ENCODE results near the gene DUT.

The DUT gene

DNA sequence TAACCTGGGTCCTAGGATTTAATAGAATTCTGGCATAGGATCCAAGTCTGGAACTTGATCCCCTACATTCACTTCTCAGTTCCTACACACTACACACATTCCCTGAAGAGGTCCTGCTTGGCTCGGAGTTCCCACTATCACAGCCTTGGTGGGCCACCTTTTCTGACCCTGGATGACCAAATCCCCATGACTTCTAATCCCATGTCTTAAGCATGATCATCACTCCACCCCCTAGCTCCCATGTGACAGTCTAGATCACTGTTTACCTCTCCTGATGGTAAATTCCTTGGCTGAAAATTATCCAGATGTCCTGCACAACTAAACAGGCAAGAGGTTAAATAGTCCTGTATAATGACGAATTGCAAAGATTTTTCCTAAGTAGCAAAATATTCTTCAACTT, 40.3 kb downstream of the DUT start:
- DNase-seq (ENCODE audit: low read depth in 2 of 2): no peak

DNA sequence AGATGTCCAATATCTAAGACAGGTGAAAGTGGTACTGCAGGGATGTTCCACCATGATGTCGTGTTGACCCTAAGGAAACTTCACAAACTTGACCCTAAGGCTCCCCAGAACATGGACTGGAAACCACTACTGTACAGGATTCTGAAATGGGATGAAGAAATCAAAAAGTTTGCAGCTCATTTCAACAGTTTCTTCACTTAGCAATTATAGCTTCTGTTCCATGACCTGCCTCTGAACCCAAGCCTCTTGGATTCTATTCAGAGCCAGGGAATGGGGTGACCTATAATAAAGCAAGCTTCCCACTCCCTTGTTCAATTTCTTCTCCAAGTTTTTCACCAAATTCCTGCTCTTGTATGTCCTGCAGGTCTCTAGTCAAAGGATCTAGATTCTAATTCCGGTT, 40.7 kb downstream of the DUT start:
- no peak for DNase-seq (ENCODE audit: low read depth in 2 of 2)

DNA sequence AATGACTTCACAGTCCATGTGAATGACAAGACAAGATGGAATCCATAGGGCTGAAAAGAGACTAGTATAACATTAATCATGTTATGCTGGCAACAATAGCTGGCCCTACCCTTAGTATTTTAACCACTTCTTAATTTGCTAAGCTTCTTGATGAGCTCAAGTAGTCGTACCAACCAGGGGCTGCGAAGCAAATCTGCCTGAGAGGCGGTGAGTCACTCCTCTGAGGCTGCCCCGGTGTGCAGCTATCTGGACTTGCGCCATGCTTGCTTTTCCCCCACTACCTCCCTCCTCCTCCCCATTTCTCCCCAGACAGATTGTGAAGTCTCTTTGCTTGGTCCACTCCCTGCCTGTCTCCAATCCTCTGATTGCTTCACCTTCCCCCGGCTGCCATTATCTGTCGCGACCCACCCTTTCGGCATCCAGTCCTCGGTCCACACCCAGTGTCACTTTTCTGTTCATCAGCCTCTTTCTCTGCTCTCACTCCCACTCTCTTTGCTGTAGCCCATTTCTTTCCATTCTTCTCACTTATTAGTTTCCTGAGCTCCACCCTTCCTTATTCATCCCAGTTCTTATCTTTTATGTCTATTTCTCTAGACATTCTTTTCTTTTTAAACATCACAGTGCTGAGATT, 42.7 kb downstream of the DUT start:
- DNase-seq (ENCODE audit: low read depth in 2 of 2): no peak

DNA sequence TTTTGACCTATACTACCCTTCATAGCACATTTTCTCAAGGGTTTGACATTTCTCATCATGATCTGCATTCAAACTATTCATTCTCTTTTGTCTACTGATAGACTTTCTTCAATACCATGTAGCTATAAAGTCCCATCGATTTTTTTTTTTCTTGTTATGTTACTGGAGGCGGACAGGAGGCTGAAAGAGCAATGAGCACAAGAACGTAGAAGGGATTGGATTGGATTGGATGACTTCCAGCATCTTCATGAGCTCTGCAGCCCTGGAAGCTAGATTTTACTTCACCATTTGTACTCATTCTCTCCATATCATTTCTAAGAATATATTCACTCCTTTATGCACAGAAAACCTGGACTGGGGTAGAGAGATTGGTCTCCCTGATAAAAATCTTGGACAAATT, 43.2 kb downstream of the DUT start:
- DNase-seq (ENCODE audit: low read depth in 2 of 2): no peak

DNA sequence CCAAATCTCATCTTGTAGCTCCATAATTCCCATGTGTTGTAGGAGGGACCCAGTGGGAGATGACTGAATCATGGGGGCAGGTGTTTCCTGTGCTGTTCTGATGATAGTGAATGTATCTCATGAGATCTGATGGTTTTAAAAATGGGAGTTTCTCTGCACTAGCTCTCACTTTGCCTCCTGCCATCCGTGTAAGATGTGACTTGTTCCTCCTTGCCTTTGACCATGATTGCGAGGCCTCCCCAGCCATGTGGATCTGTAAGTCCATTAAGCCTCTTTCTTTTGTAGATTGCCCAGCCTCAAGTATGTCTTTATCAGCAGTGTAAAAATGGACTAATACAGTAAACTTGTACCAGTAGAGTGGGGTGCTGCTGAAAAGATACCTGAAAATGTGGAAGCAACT, 44.5 kb downstream of the DUT start:
- DNase-seq (ENCODE audit: low read depth in 2 of 2): no peak

DNA sequence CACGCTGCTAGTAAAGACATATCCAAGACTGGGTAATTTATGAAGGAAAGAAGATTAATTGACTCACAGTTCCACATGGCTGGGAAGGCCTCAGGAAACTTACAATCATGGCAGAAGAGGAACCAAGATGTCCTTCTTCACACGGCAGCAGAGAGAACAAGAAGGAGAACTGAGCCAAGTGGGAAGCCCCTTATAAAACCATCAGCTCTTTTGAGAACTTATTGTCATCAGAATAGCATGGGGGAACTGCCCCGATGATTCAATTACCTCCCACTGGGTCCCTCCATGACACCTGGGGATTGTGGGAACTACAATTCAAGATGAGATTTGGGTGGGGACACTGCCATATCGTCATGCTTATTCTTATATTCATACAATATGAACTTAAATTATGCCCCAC, 49.0 kb downstream of the DUT start:
- no peak for DNase-seq (ENCODE audit: low read depth in 2 of 2)

DNA sequence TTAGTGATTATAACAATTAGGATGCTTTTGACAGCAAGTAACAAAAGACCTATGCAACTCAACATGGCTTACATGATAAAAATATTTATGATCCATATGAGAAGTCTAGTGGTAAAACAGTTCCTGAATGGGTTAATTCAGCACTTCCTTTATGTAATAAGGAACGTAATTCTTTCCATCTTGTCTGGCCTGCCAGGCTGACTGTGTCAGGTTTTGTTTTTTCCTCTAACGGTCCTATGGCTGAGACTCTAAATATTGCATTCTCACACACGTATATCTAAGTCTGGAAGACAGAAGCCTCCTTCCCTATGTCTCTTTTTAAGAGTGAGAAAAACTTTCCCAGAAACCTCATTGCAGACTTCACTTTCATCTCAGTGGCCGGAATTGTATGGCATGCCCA, 50.6 kb downstream of the DUT start:
- no peak for DNase-seq (ENCODE audit: low read depth in 2 of 2)

DNA sequence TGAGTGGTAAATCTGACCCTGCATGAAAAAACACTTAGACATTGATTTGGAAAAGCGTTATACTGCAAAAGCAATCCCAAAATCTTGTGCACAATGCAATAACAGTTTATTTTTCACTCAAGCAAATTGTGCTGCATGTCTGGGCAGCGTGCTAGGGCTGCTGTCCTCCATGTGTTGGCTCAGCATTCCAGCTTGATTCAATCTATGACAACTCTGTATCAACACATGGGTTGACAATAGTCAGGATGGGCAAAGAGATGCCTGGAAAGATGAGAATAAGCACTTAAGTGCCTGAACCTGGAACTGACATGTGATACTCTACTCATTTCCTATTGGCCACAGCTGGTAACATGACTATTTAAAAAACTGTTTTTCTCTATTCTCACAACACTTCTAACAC, 51.8 kb downstream of the DUT start:
- no peak for DNase-seq (ENCODE audit: low read depth in 2 of 2)

DNA sequence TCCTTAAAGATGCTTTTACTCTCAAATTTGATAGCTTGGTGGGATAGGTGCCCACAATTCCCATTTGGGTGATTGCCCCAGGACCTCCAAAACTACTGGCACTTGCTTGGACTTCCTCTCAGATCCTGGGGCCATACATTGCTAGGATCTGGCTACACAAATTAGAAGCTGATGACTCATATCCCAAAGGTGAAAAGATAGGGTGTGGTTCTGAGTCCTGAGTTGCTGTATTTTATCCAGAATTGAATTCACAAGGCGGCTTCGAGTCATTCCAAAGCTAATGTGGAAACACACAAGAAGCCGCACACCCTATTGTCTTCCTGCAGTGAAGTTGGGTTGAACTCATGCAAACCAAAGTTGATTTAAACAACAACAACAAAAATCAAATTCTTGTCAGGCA, 53.4 kb downstream of the DUT start:
- DNase-seq (ENCODE audit: low read depth in 2 of 2): no peak

DNA sequence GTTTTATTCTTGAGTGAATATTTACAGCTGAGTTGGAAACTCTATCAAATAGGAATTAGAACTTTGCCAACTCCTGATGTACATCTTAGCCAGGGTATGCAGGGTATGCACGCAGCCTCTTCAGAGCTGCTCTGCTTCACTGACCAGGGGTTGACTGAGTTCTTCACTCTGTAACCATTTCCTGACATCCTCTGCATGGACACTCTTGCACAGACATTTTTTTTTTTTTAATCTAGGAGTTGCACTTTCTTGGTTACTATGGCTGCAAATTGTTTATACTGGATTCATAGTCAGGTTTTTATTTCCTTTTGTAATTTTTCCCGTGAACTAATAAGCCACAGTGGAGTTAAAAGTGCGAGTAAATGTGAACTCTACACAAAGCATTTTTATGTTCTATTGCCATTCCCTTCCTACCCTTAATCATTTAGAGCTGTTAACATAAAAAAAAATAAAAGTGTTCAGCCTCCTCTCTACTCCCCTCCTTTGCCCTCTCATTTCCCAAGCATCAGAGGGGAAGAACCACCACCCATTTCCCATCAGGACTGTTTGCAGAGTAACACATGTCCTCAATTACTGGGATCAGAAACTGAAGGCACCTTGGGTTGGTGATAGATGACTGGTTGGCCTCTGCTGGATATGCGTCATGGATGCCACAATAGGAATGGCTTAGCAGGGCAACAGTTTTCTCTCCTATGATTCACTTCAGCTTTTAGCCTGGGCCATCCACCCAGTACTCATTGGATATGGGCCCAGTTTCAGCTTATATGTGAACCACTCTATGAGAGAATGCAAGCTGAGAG, 54.0 kb downstream of the DUT start:
- DNase-seq (ENCODE audit: low read depth in 2 of 2): no peak

DNA sequence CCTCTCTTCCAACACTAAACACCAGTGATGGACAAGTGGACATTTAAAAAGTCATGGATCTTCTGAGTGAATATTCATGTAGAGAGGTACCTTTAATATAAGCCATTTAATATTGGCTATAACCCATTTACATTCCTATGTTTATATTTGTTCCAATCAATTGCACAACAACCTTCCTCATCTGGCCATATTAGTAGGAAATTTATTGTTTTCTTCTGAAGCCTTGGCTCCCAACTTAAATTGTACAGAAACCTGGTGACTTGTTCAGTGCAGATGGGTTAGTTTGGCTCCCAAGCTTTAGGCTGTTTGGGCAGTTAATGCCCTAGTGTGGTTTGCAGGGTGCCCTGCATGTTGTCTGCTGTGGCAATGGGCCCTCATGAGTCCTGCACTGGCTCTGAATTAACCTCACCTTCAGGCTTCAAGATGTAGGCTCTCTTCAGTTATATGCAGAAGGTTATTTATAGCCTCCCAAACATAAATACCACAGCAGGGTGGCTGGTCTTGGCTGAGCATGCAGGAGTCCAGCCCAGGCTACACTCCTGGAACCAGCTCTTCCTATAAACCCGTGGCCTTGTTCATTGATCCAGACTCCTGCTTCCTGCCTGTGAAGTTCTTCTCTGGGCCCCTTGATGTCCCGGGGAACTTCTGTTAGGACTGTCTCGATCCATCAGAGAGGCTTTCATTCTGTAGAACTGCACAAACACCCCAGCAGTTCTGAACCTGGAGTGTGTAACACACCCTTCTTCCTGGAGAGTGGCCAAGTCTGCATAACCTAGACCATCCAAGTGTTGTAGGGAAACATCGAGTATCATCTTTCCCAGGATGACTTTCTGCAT, 57.0 kb downstream of the DUT start:
- DNase-seq (ENCODE audit: low read depth in 2 of 2): no peak

DNA sequence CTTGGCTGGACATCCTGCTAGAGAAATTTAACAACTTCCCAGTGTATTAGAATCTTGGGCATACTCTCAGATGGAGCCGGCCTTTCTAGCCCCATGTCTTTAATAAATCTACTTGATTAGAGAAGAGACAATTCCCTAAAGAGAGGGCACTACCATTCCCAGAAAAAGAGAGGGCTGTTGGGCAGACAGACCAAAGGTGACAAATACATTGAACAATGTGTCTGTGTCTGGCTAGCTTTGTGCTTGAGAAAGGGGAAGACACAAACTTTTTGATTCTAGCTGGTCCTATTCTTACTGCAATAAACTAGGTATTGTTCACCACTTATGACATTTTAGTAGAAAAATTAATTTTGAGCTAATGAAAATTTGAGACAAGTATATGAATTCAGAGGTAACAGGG, 57.7 kb downstream of the DUT start:
- DNase-seq (ENCODE audit: low read depth in 2 of 2): no peak

DNA sequence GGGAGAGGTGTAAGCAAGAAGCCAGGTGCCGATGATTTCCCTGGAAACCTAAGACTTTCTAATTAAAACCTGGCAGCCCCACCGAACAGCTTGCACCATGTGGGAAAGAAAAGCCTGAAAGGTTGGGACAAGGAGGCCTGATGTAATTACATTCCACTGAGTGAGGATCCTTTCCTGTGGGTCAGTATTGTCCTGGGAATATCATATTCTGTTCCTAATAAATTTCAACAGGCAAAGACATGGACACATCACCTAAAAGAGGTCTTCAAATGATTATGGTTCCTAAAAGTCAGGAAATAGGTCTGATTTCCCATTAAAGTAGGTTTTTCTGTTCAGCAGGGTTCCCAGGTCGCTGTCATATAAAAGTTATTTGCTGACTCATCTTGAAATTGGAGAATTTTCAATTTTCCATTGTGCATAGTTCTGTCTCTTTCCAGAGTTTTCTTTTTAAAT, 58.5 kb downstream of the DUT start:
- DNase-seq (ENCODE audit: low read depth in 2 of 2): no peak

DNA sequence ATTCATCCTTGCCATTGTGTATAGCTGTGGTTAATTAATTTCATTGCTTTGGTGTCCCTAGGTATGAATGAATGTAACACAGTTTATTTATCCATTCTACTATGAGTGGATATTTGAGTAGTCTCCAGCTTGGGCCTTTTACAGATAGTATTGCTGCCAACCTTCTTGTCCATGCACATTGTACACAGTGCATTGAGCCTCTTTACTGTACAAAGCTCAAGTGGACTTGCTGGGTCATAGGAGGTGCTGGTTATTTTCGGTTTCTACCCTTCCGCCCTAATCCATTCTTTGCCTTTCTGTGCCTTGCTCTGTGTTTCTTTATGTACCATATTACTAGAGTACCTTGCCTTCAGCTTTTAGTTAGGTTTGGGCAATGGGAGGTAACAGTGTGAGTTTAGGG, 60.7 kb downstream of the DUT start:
- no peak for DNase-seq (ENCODE audit: low read depth in 2 of 2)

DNA sequence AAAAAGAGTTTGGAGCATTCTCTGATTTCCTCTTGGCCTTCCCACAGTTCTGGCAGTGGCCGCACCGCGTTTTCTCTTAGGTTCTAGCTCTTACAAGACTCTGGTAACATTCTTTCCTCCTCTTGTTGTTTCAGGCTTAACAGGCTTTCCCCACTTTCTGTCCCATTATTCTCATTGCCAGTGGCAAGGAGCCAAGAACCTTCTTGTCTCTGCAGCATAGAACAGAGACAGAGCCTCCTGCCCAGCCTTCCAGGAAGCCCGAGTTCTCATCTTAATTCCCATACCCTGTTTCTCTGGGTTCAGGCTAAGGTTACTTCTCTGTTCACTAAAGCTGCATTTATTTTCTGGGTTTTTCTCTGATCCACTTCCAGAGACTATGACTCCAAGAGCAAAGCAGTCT, 61.1 kb downstream of the DUT start:
- DNase-seq (ENCODE audit: low read depth in 2 of 2): no peak

Data from stimulated activated CD8-positive, alpha-beta memory T cell treated with anti-CD3 and anti-CD28 coated beads, Interleukin-15, amount 100 ng/mL, for 4 hours (primary cell).